PFSK-1 (cell line): ENCODE data around the gene SPACDR.

Experiments used
- FOXP2 ChIP-seq: optimal IDR thresholded peaks from 2 replicates; pipeline ENCODE3; 2011; ENCODE audit warnings: borderline replicate concordance, control low read depth, inconsistent platforms; ENCODE audit not compliant: insufficient read depth; ENCODE audit errors: extremely low read length, extremely low read depth
- SIN3A ChIP-seq: IDR thresholded peaks from 2 replicates; pipeline ENCODE4 v1.6.1; 2012; ENCODE audit warnings: mild to moderate bottlenecking, low read length, moderate library complexity, borderline replicate concordance; ENCODE audit not compliant: insufficient read depth

DNA sequence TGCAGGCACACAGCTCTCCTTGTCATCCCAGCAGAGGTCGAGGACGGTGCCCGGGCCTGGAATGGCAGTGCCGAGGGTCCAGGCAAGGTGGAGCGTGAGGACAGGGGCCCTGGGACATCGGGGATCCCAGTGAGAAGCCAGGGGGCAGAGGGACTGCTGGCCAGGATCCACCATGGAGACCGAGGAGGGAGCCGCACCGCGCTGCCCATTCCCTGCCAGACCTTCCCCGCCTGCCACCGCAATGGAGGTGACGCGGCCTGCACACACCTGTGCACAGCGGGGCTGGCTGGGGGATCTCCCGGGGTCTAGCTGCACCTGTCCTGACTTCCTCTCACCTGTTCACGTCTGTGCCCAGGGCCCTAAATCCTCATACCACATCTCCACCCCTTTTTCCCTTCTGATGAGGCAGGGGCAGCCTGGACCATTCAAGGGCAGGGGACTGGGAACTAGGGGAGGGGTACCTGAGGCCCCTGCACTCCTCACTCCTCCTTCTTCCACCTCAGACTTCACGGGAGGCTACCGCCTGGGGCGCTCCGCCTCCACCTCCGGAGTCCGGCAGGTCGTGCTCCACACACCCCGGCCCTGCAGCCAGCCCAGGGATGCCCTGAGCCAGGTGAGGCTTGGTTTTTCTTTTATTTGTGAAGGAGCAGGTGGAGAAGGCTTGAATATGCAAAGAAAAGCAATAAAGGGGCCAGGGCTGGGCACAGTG is 26.6 kb upstream of the SPACDR start:
- TF ChIP-seq SIN3A (no peak), FOXP2 (no peak)
